NK-92 (cell line): ENCODE data around the gene HEY2.
"Not testable (repeated sequence)": the region's sequence is repeated elsewhere in the genome, so short reads cannot be mapped to it uniquely, and the experiment has no call there.

Experiments
- DNase-seq: peaks from one replicate; lab custom pipeline; 2025; ENCODE audit not compliant: unreplicated experiment; lab: John Stamatoyannopoulos, UW

HEY2 gene

GRCh38 chr6:125793863-125794262, 44.4 kb downstream of the HEY2 start:
- DNase-seq = no peak

DNA sequence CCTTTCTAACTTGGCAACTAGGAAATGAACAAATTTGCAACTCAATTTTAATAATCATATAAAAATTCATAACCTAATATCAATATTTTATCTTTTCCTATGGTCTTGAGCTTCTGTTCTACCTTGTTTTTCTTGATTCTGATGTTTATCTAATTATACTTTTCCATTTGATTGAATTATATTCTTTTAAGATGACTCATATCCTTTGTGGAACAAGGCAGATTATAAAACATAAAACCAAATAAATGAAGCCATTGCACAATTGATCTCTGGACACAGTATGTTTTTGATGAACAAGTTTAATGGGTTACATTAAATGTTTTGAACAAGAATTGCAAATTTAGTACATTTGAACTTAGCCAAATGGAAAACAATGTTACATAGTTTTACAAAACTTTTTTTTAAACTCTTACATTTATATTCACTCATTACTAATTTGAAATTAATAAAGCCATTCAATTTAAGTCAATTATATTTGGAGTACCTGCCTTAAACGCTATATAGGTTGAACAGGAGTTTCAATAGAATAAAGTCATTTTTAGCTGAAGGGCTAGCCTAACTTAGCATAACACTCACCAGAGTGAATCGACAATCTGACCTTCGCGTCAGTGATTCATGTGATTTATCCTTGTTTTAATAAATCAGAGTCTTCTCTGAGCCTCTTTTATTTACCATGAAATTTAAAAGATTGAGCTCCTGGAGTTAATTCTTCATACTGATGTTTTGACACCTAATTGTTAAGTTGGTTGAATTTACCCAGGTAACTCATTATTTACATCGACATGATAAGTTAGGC, 45.1 kb downstream of the HEY2 start:
- no peak for DNase-seq

- DNase-seq = no peak
Measured at GRCh38 chr6:125795301-125795700, 45.9 kb downstream of the HEY2 start.

GRCh38 chr6:125797120-125797885, 47.9 kb downstream of the HEY2 start:
- DNase-seq = no peak

DNA sequence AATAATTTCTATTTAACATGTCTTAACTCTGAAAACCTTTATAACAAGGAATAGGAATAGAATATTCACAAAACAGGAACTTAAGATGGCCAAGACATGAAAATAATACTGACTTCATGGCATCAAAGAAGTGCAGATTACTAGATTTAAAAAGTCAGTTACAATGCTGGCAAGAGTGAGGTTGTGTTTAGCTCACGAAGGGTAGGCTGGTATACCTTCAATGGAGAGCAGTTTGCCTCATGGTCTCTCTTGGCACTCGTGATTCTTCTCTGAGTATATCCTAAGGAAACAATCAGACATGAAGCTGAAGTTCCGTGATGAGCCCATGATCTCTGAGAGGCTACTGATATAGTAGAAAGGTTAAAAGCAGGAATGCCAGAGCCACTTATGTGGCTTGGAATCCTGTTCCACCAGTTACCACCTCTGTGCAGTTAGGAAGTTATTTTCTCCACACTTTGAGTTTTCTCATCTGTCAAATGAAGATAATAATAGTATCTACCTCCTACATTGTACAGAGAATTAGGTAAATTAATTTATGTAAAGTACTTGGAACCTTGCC, 48.5 kb downstream of the HEY2 start:
- DNase-seq = no peak

GRCh38 chr6:125798734-125799508, 49.5 kb downstream of the HEY2 start:
- no peak for DNase-seq

- no peak for DNase-seq
Measured at GRCh38 chr6:125802383-125802782, 53.0 kb downstream of the HEY2 start.

GRCh38 chr6:125802943-125803377, 53.5 kb downstream of the HEY2 start:
- DNase-seq = no peak

DNA sequence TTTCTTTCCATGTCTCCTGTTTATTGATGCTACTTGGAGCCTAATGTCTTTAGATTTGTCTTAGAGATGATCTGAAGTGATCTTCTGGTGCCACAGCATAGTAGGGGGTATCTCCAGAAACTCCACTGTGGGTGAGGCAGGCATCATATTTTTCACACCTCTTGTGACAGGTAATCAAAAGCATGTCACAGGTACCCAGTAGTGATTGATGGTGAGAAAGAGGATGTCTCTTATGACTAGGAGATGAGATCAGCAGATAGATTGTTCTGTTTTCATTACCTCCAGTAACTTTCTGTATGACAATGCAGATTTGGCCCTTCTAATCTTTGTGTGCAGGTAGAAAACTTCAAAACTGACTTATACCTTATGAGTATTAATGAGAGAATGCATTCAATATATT, 54.8 kb downstream of the HEY2 start:
- no peak for DNase-seq

- not testable (repeated sequence) for DNase-seq
Measured at GRCh38 chr6:125804866-125805425, 55.5 kb downstream of the HEY2 start.

- no peak for DNase-seq
Measured at GRCh38 chr6:125806813-125807212, 57.4 kb downstream of the HEY2 start.

DNA sequence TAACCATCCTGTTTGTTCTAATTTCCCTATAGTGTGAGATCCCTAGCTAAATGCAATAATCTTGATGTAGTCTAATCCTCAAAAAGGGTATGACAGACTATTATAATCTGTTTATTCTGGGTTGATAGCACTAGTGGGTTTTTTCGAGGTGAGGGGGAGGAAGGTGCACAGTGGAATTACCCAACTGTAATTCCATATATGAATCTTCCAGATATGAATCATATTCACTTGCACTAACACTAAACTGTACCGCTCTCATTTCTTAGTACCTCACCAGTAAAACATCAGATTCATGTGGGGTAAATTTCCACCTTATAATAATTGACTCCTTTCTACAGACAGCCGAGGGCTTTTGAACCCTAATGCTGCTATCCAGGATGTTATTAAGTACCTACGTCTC, 57.9 kb downstream of the HEY2 start:
- no peak for DNase-seq

- no peak for DNase-seq
Measured at GRCh38 chr6:125808060-125808459, 58.6 kb downstream of the HEY2 start.

DNA sequence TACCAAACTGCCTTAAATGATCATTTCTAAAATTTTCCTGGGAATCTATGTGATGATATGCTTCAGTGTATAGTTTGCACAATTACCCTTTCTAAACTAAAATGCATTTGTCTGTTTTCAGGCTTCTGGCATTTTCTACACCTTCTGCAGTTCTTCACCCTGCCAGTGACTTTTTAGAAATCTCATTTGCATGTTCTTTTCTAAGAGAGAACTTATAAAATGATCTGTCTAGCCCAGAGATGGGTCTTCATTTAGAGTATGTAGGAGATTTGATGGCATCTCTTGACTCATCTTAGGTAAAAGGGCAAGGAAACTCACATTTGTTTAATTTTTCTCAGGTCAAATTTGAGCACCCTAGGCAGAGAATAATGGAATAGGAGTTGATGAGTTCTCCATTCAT, 59.2 kb downstream of the HEY2 start:
- DNase-seq = no peak

GRCh38 chr6:125809570-125810170, 60.2 kb downstream of the HEY2 start:
- no peak for DNase-seq

GRCh38 chr6:125810445-125810844, 61.0 kb downstream of the HEY2 start:
- no peak for DNase-seq
